ENCODE data around the gene SARDH. TPM values are rescaled to one million over a fixed set of nuclear protein-coding genes. Genes with fewer than 3 reads are reported as not detected.

Gene SARDH
- polyA plus RNA-seq, 2 donors: 0.20 TPM

GRCh38 chr9:133775951-133776905 is 38.1 kb upstream of the SARDH start:
- 94 to 96% methylated on average over 27 of the region's 27 CpGs for WGBS, 2 donors
- Histone ChIP-seq H3K27me3 (ENCODE audit: control insufficient read depth in 1 of 2, insufficient read depth in 2 of 2, low read length in 2 of 2) (no peaks in the 10 kb centered on the region), H3K36me3 (ENCODE audit: control insufficient read depth in 2 of 2, insufficient read depth in 2 of 2, low read length in 1 of 2) (peaks cover 7 to 29% of the 10 kb centered on the region in 2 donors)

GRCh38 chr9:133775291-133775690 is 37.1 kb upstream of the SARDH start:
- Histone ChIP-seq H3K4me3 (ENCODE audit: low read depth in 1 of 2, low read length in 2 of 2) (no peak overlapping the region), H3K4me1 (ENCODE audit: control insufficient read depth in 2 of 2, insufficient read depth in 2 of 2, low read length in 1 of 2) (no peaks in the 10 kb centered on the region), H3K27ac (ENCODE audit: low read depth in 2 of 2, low read length in 1 of 2) (no peak overlapping the region), H3K27me3 (ENCODE audit: control insufficient read depth in 1 of 2, insufficient read depth in 2 of 2, low read length in 2 of 2) (no peaks in the 10 kb centered on the region), H3K9me3 (ENCODE audit: control insufficient read depth in 2 of 2, insufficient read depth in 1 of 2, low read depth in 1 of 2, low read length in 1 of 2) (peaks cover 0 to 14% of the 10 kb centered on the region in 2 donors), H3K36me3 (ENCODE audit: control insufficient read depth in 2 of 2, insufficient read depth in 2 of 2, low read length in 1 of 2) (peaks cover 7 to 29% of the 10 kb centered on the region in 2 donors)
- WGBS, 2 donors: 91 to 100% methylated on average over 2 of the region's 2 CpGs

More at GRCh38 chr9:133775951-133776905, 38.1 kb upstream of the SARDH start:
- no peaks in the 10 kb centered on the region for H3K4me1 ChIP-seq (ENCODE audit: control insufficient read depth in 2 of 2, insufficient read depth in 2 of 2, low read length in 1 of 2)
- H3K4me3 ChIP-seq (ENCODE audit: low read depth in 1 of 2, low read length in 2 of 2): no peak overlapping the region
- no peak overlapping the region for H3K27ac ChIP-seq (ENCODE audit: low read depth in 2 of 2, low read length in 1 of 2)
- peaks cover 0 to 14% of the 10 kb centered on the region in 2 donors for H3K9me3 ChIP-seq (ENCODE audit: control insufficient read depth in 2 of 2, insufficient read depth in 1 of 2, low read depth in 1 of 2, low read length in 1 of 2)

GRCh38 chr9:133774799-133775198 is 36.6 kb upstream of the SARDH start:
- H3K36me3 ChIP-seq (ENCODE audit: control insufficient read depth in 2 of 2, insufficient read depth in 2 of 2, low read length in 1 of 2): peaks cover 7 to 29% of the 10 kb centered on the region in 2 donors
- 97 to 99% methylated on average over 16 of the region's 16 CpGs for WGBS, 2 donors
- no peak overlapping the region for H3K27ac ChIP-seq (ENCODE audit: low read depth in 2 of 2, low read length in 1 of 2)
- H3K27me3 ChIP-seq (ENCODE audit: control insufficient read depth in 1 of 2, insufficient read depth in 2 of 2, low read length in 2 of 2): no peaks in the 10 kb centered on the region
- H3K4me3 ChIP-seq (ENCODE audit: low read depth in 1 of 2, low read length in 2 of 2): no peak overlapping the region
- peaks cover 0 to 3% of the 10 kb centered on the region in 2 donors for H3K4me1 ChIP-seq (ENCODE audit: control insufficient read depth in 2 of 2, insufficient read depth in 2 of 2, low read length in 1 of 2)
- peaks cover 0 to 14% of the 10 kb centered on the region in 2 donors for H3K9me3 ChIP-seq (ENCODE audit: control insufficient read depth in 2 of 2, insufficient read depth in 1 of 2, low read depth in 1 of 2, low read length in 1 of 2)

GRCh38 chr9:133773889-133774655 is 35.9 kb upstream of the SARDH start:
- Histone ChIP-seq H3K36me3 (ENCODE audit: control insufficient read depth in 2 of 2, insufficient read depth in 2 of 2, low read length in 1 of 2) (peaks cover 7 to 29% of the 10 kb centered on the region in 2 donors), H3K9me3 (ENCODE audit: control insufficient read depth in 2 of 2, insufficient read depth in 1 of 2, low read depth in 1 of 2, low read length in 1 of 2) (peaks cover 0 to 14% of the 10 kb centered on the region in 2 donors), H3K27me3 (ENCODE audit: control insufficient read depth in 1 of 2, insufficient read depth in 2 of 2, low read length in 2 of 2) (no peaks in the 10 kb centered on the region), H3K4me3 (ENCODE audit: low read depth in 1 of 2, low read length in 2 of 2) (no peak overlapping the region), H3K27ac (ENCODE audit: low read depth in 2 of 2, low read length in 1 of 2) (no peak overlapping the region), H3K4me1 (ENCODE audit: control insufficient read depth in 2 of 2, insufficient read depth in 2 of 2, low read length in 1 of 2) (peaks cover 0 to 3% of the 10 kb centered on the region in 2 donors)
- WGBS, 2 donors: 90 to 98% methylated on average over 9 of the region's 9 CpGs

GRCh38 chr9:133772581-133772980 is 34.4 kb upstream of the SARDH start:
- H3K27ac ChIP-seq (ENCODE audit: low read depth in 2 of 2, low read length in 1 of 2): no peak overlapping the region
- peaks cover 0 to 3% of the 10 kb centered on the region in 2 donors for H3K4me1 ChIP-seq (ENCODE audit: control insufficient read depth in 2 of 2, insufficient read depth in 2 of 2, low read length in 1 of 2)
- H3K27me3 ChIP-seq (ENCODE audit: control insufficient read depth in 1 of 2, insufficient read depth in 2 of 2, low read length in 2 of 2): no peaks in the 10 kb centered on the region
- WGBS, 2 donors: 88 to 95% methylated on average over 7 of the region's 7 CpGs
- H3K9me3 ChIP-seq (ENCODE audit: control insufficient read depth in 2 of 2, insufficient read depth in 1 of 2, low read depth in 1 of 2, low read length in 1 of 2): peaks cover 0 to 19% of the 10 kb centered on the region in 2 donors
- H3K36me3 ChIP-seq (ENCODE audit: control insufficient read depth in 2 of 2, insufficient read depth in 2 of 2, low read length in 1 of 2): peaks cover 7 to 34% of the 10 kb centered on the region in 2 donors
- H3K4me3 ChIP-seq (ENCODE audit: low read depth in 1 of 2, low read length in 2 of 2): no peak overlapping the region

- H3K27me3 ChIP-seq (ENCODE audit: control insufficient read depth in 1 of 2, insufficient read depth in 2 of 2, low read length in 2 of 2): no peaks in the 10 kb centered on the region
- peaks cover 0 to 3% of the 10 kb centered on the region in 2 donors for H3K4me1 ChIP-seq (ENCODE audit: control insufficient read depth in 2 of 2, insufficient read depth in 2 of 2, low read length in 1 of 2)
- H3K9me3 ChIP-seq (ENCODE audit: control insufficient read depth in 2 of 2, insufficient read depth in 1 of 2, low read depth in 1 of 2, low read length in 1 of 2): peaks cover 0 to 19% of the 10 kb centered on the region in 2 donors
- no peak overlapping the region for H3K4me3 ChIP-seq (ENCODE audit: low read depth in 1 of 2, low read length in 2 of 2)
- 78 to 90% methylated on average over 25 to 26 of the region's 26 CpGs for WGBS, 2 donors
- H3K27ac ChIP-seq (ENCODE audit: low read depth in 2 of 2, low read length in 1 of 2): no peak overlapping the region
- peaks cover 7 to 31% of the 10 kb centered on the region in 2 donors for H3K36me3 ChIP-seq (ENCODE audit: control insufficient read depth in 2 of 2, insufficient read depth in 2 of 2, low read length in 1 of 2)
Measured at GRCh38 chr9:133771486-133772482, 33.6 kb upstream of the SARDH start.

GRCh38 chr9:133770076-133770777 is 32.1 kb upstream of the SARDH start:
- no peak overlapping the region for H3K4me3 ChIP-seq (ENCODE audit: low read depth in 1 of 2, low read length in 2 of 2)
- 79 to 91% methylated on average over 16 of the region's 16 CpGs for WGBS, 2 donors
- peaks cover 3 to 24% of the 10 kb centered on the region in 2 donors for H3K36me3 ChIP-seq (ENCODE audit: control insufficient read depth in 2 of 2, insufficient read depth in 2 of 2, low read length in 1 of 2)
- no peak overlapping the region for H3K27ac ChIP-seq (ENCODE audit: low read depth in 2 of 2, low read length in 1 of 2)
- H3K9me3 ChIP-seq (ENCODE audit: control insufficient read depth in 2 of 2, insufficient read depth in 1 of 2, low read depth in 1 of 2, low read length in 1 of 2): peaks cover 0 to 19% of the 10 kb centered on the region in 2 donors
- no peaks in the 10 kb centered on the region for H3K27me3 ChIP-seq (ENCODE audit: control insufficient read depth in 1 of 2, insufficient read depth in 2 of 2, low read length in 2 of 2)
- peaks cover 0 to 3% of the 10 kb centered on the region in 2 donors for H3K4me1 ChIP-seq (ENCODE audit: control insufficient read depth in 2 of 2, insufficient read depth in 2 of 2, low read length in 1 of 2)

- Histone ChIP-seq H3K4me1 (ENCODE audit: control insufficient read depth in 2 of 2, insufficient read depth in 2 of 2, low read length in 1 of 2) (peaks cover 0 to 3% of the 10 kb centered on the region in 2 donors), H3K9me3 (ENCODE audit: control insufficient read depth in 2 of 2, insufficient read depth in 1 of 2, low read depth in 1 of 2, low read length in 1 of 2) (peaks cover 0 to 14% of the 10 kb centered on the region in 2 donors), H3K4me3 (ENCODE audit: low read depth in 1 of 2, low read length in 2 of 2) (no peak overlapping the region), H3K27ac (ENCODE audit: low read depth in 2 of 2, low read length in 1 of 2) (no peak overlapping the region), H3K36me3 (ENCODE audit: control insufficient read depth in 2 of 2, insufficient read depth in 2 of 2, low read length in 1 of 2) (peaks cover under 1 to 18% of the 10 kb centered on the region in 2 donors), H3K27me3 (ENCODE audit: control insufficient read depth in 1 of 2, insufficient read depth in 2 of 2, low read length in 2 of 2) (no peaks in the 10 kb centered on the region)
- 87 to 91% methylated on average over 16 to 17 of the region's 17 CpGs for WGBS, 2 donors
Measured at GRCh38 chr9:133769511-133770075, 31.4 kb upstream of the SARDH start.
